Thyroid gland (tissue), 4 donors: ENCODE results near the gene GAK.

ENCODE experiments used
- POLR2A ChIP-seq, 2 donors: fragments of 450-650 bp; IDR thresholded peaks; one replicate each; pipeline ENCODE4 v1.6.1; 2017; ENCODE audit warnings: antibody characterized with exemption in 2 of 2, mild to moderate bottlenecking in 2 of 2, moderate library complexity in 1 of 2
- TF ChIP-seq, protein P1 (sequence below), 6 experiments: fragments of 200-600 bp in 3 of 6; fragments of 450-650 bp in 3 of 6; sonication (generic) in 3 of 6; IDR thresholded peaks; one replicate each; pipeline ENCODE4 v1.5.1; 2016 to 2019; ENCODE audit warnings: antibody characterized with exemption in 6 of 6, mild to moderate bottlenecking in 2 of 6, inconsistent platforms in 1 of 6, moderate library complexity in 1 of 6

DNA sequence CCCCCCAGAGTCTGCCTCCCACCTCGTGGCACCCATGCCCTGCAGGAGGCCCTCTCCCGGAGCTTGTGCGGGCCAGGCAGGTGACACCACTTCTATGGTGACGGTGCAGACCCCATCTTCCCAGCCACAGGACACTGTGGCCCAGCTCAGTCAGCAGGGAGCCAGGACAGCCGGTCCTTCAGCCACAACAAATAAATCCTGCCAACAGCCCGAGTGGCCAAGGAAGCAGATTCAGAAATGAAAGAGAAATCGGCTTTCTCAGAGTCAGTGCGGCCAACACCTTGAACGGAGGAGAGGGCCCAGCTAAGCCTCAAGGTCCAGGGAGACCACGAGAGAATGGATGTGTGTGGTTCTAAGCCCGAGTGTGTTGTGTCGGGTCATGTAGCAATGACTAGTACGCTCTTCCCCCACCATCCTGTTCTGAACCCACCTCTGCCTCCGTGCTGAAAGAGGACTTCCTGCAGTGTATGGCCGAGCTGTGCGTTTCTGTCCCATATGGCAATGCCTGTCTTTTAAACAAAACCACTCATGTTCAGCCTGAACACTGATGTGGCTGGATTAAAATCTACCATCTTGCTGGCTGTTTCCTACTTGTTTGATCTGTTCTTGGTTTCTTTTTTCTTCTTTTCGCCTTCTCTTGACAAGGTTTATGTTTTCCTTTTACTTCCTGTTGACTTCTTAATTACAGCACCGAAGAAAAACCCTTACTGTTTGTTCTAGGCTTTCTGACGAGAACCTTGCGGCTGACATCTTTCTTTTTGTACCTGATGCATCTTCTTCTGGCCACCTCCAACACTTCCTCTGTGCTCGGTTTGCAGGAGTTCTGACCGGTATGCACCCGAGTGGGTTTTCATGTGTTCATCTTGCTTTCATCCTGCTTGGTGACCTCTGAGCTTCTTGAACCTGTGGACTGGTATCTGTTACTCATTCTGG is 53.1 kb downstream of the GAK start:
- TF ChIP-seq, protein P1, sequence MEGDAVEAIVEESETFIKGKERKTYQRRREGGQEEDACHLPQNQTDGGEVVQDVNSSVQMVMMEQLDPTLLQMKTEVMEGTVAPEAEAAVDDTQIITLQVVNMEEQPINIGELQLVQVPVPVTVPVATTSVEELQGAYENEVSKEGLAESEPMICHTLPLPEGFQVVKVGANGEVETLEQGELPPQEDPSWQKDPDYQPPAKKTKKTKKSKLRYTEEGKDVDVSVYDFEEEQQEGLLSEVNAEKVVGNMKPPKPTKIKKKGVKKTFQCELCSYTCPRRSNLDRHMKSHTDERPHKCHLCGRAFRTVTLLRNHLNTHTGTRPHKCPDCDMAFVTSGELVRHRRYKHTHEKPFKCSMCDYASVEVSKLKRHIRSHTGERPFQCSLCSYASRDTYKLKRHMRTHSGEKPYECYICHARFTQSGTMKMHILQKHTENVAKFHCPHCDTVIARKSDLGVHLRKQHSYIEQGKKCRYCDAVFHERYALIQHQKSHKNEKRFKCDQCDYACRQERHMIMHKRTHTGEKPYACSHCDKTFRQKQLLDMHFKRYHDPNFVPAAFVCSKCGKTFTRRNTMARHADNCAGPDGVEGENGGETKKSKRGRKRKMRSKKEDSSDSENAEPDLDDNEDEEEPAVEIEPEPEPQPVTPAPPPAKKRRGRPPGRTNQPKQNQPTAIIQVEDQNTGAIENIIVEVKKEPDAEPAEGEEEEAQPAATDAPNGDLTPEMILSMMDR (IDR thresholded peaks at IDR 0.05): no peak
- no peak for TF ChIP-seq POLR2A (IDR thresholded peaks at IDR 0.05)
